B cell (primary cell): Measurements from ENCODE around the gene DIO2. TPM values are rescaled to one million over a fixed set of nuclear protein-coding genes. Genes with fewer than 3 reads are reported as not detected.

Experiments used
- ATAC-seq: fragments of 200-7000 bp; cut with Tn5 transposase; one replicate; pipeline ENCODE4 v1.10.0; 2021; ENCODE audit warnings: low read depth, mild to moderate bottlenecking, moderate number of reproducible peaks, moderate library complexity
- CTCF ChIA-PET: fragments of 350-600 bp; sonication (Branson Sonifier 250); formaldehyde crosslinking; loops from one replicate; lab custom pipeline; 2021; ENCODE audit warnings: antibody characterized with exemption, inconsistent platforms; lab: Charles Lee
- POLR2A ChIA-PET: fragments of 350-600 bp; sonication (Branson Sonifier 250); formaldehyde crosslinking; loops from one replicate; lab custom pipeline; 2021; ENCODE audit warnings: antibody characterized with exemption; lab: Charles Lee
- DNase-seq: peaks from one replicate; pipeline ENCODE4 v3.0.0; 2013
- H2AFZ ChIP-seq: 2 replicates; pipeline ENCODE4 v1.6.1; 2012; ENCODE audit warnings: mild to moderate bottlenecking, low read depth, low read length; ENCODE audit not compliant: insufficient read depth, poor library complexity, severe bottlenecking
- H3K27ac ChIP-seq, 2 donors: 1 replicate in 1 of 2; 2 replicates in 1 of 2; pipeline ENCODE4 v1.5.1; 2012 to 2013; ENCODE audit warnings: low read length in 2 of 2, mild to moderate bottlenecking in 2 of 2, moderate library complexity in 1 of 2
- H3K27me3 ChIP-seq, 4 experiments: fragments of 200-600 bp in 1 of 4; sonication (generic) in 1 of 4; replicated peaks in 1 of 4; 1 replicate in 2 of 4; 2 replicates in 2 of 4; pipeline versions ENCODE4 v1.6.1 to v1.7.0; 2013 to 2016; ENCODE audit warnings: low read length in 3 of 4, mild to moderate bottlenecking in 2 of 4, mixed read lengths in 1 of 4, moderate library complexity in 1 of 4; ENCODE audit not compliant: insufficient read depth in 4 of 4, control insufficient read depth in 3 of 4; ENCODE audit errors: control extremely low read depth in 1 of 4
- H3K36me3 ChIP-seq, 2 experiments: replicated peaks in 1 of 2; 1 replicate in 1 of 2; 2 replicates in 1 of 2; pipeline versions ENCODE4 v1.6.1 to v1.7.1; 2013; ENCODE audit warnings: low read length in 1 of 2; ENCODE audit not compliant: insufficient read depth in 2 of 2, control insufficient read depth in 1 of 2; ENCODE audit errors: control extremely low read depth in 1 of 2, extremely low read depth in 1 of 2
- H3K4me1 ChIP-seq, 2 donors: fragments of 200-600 bp in 1 of 2; sonication (generic) in 1 of 2; 1 replicate in 1 of 2; 2 replicates in 1 of 2; pipeline versions ENCODE4 v1.5.1 to v1.6.1; 2013 to 2017; ENCODE audit warnings: low read length in 2 of 2; ENCODE audit not compliant: control insufficient read depth in 2 of 2, insufficient read depth in 2 of 2
- H3K4me2 ChIP-seq: replicated peaks from 2 replicates; pipeline ENCODE3; 2012; ENCODE audit warnings: mild to moderate bottlenecking, low read depth, low read length; ENCODE audit not compliant: poor library complexity, severe bottlenecking
- H3K4me3 ChIP-seq, 5 experiments: fragments of 200-600 bp in 1 of 5; sonication (generic) in 1 of 5; 1 replicate in 3 of 5; 2 replicates in 2 of 5; pipeline versions ENCODE4 v1.5.1 to v1.7.0; 2011 to 2016; ENCODE audit warnings: low read length in 4 of 5, mild to moderate bottlenecking in 4 of 5, low read depth in 2 of 5, control low read depth in 1 of 5, moderate library complexity in 1 of 5; ENCODE audit not compliant: insufficient read depth in 1 of 5; ENCODE audit errors: control extremely low read depth in 1 of 5, extremely low read depth in 1 of 5
- H3K79me2 ChIP-seq: fragments of 200-600 bp; sonication (generic); one replicate; pipeline ENCODE4 v1.6.0; 2016; ENCODE audit warnings: low read length; ENCODE audit not compliant: control insufficient read depth, insufficient read depth
- H3K9ac ChIP-seq: fragments of 200-600 bp; sonication (generic); 2 replicates; pipeline ENCODE4 v1.6.1; 2017; ENCODE audit warnings: mild to moderate bottlenecking, low read length, moderate library complexity
- H3K9me3 ChIP-seq, 3 donors: one replicate each; pipeline versions ENCODE4 v1.6.1 to v1.7.1; 2013; ENCODE audit warnings: low read length in 2 of 3; ENCODE audit not compliant: control insufficient read depth in 2 of 3, insufficient read depth in 1 of 3; ENCODE audit errors: control extremely low read depth in 1 of 3
- H4K20me1 ChIP-seq: 2 replicates; pipeline ENCODE4 v1.6.0; 2012; ENCODE audit warnings: mild to moderate bottlenecking, low read length; ENCODE audit not compliant: insufficient read depth, control insufficient read depth, poor library complexity, severe bottlenecking
- H3K27ac Mint-ChIP-seq: one replicate; pipeline ENCODE4 v1.8.0; 2021; ENCODE audit warnings: mixed read lengths
- H3K27me3 Mint-ChIP-seq: one replicate; pipeline ENCODE4 v1.8.0; 2021; ENCODE audit warnings: mixed read lengths
- H3K4me1 Mint-ChIP-seq: one replicate; pipeline ENCODE4 v1.8.0; 2021; ENCODE audit warnings: mixed read lengths
- H3K4me3 Mint-ChIP-seq: one replicate; pipeline ENCODE4 v1.8.0; 2021; ENCODE audit warnings: mixed read lengths
- H3K9me3 Mint-ChIP-seq: one replicate; pipeline ENCODE4 v1.8.0; 2022; ENCODE audit warnings: mixed read lengths; ENCODE audit not compliant: insufficient read depth
- CTCF ChIP-seq: fragments of 200-600 bp; IDR thresholded peaks from one replicate; pipeline ENCODE4 v1.8.0; 2022; ENCODE audit warnings: antibody characterized with exemption, mild to moderate bottlenecking
- EZH2 ChIP-seq: IDR thresholded peaks from 2 replicates; pipeline ENCODE4 v1.6.1; 2012; ENCODE audit warnings: borderline replicate concordance, low read depth, mild to moderate bottlenecking, moderate library complexity, low read length; ENCODE audit not compliant: insufficient read depth, poor library complexity, severe bottlenecking
- WGBS: methylation state at CpG from one replicate; pipeline ENCODE4 v1.1.5; 2013; ENCODE audit warnings: missing lambda C conversion rate; ENCODE audit not compliant: insufficient coverage; 5-methylcytosine and 5-hydroxymethylcytosine counted together
- intact Hi-C: fragments of 100-400 bp; cut with micrococcal nuclease; formaldehyde crosslinking; loops from one replicate; pipeline ENCODE4 v1.10.0; 2022
- polyA plus RNA-seq: library from polyadenylated mRNA; depleted of rRNA; stranded (reverse); fragments of >200 nt; gene quantifications from 2 replicates; pipeline ENCODE4 v1.2.3, GENCODE V29; 2012
- total RNA-seq, 2 donors: library from RNA; stranded (reverse); fragments of 120-200 nt in 1 of 2; gene quantifications; 1 replicate in 1 of 2; 2 replicates in 1 of 2; pipeline versions ENCODE4 v1.2.3 to v1.2.4, GENCODE V29; 2013 to 2022

DIO2 gene
- total and polyA plus RNA-seq, 2 donors (not counting 1 experiment from before 2014, with no cell fraction given), result not detected

- Mint-ChIP-seq H3K9me3 (no peaks in the 10 kb centered on the region), H3K4me3 (no peak overlapping the region), H3K4me1 (no peaks in the 10 kb centered on the region), H3K27ac (no peak overlapping the region), H3K27me3 (no peaks in the 10 kb centered on the region)
- H3K4me2 ChIP-seq, result no peak overlapping the region
- peaks cover 0 to 7% (median 0%) of the 10 kb centered on the region in 3 donors for H3K9me3 ChIP-seq
- H3K27ac ChIP-seq, result no peak overlapping the region
- no peak for TF ChIP-seq EZH2
- no peak for TF ChIP-seq CTCF
- H2AFZ ChIP-seq, result no peak overlapping the region
- intact Hi-C loops, result no loop called here
- ATAC-seq, result no peak
- H3K4me1 ChIP-seq, result no peaks in the 10 kb centered on the region
- H4K20me1 ChIP-seq, result no peaks in the 10 kb centered on the region
- ChIA-PET CTCF (interaction anchor here (1.1 kb wide), 1 partner anchor 13 kb away, joined by 3 read pairs; no protein-coding TSS in a partner anchor), POLR2A (no interaction called here)
- no peaks in the 10 kb centered on the region for H3K79me2 ChIP-seq
- H3K27me3 ChIP-seq, result no peaks in the 10 kb centered on the region
- H3K4me3 ChIP-seq, result no peak overlapping the region
- no peaks in the 10 kb centered on the region for H3K36me3 ChIP-seq
- no peak for DNase-seq
- WGBS, result 95% methylated on average over 4 of the region's 6 CpGs
- H3K9ac ChIP-seq, result no peak overlapping the region
These were observed 22.7 kb downstream of the DIO2 start for GRCh38 chr14:80188571-80188970.

GRCh38 chr14:80186301-80186800 is 25.0 kb downstream of the DIO2 start:
- TF ChIP-seq EZH2 (no peak), CTCF (no peak)
- ChIA-PET POLR2A (no interaction called here), CTCF (no interaction called here)
- Histone ChIP-seq H3K9me3 (peaks cover 0 to 7% (median 0%) of the 10 kb centered on the region in 3 donors), H3K9ac (no peak overlapping the region), H4K20me1 (no peaks in the 10 kb centered on the region), H2AFZ (no peak overlapping the region), H3K27me3 (no peaks in the 10 kb centered on the region), H3K4me1 (no peaks in the 10 kb centered on the region), H3K79me2 (no peaks in the 10 kb centered on the region), H3K4me3 (no peak overlapping the region), H3K27ac (no peak overlapping the region), H3K4me2 (no peak overlapping the region), H3K36me3 (no peaks in the 10 kb centered on the region)
- DNase-seq, result no peak
- no peak overlapping the region for H3K4me3 Mint-ChIP-seq
- intact Hi-C loops, result no loop called here
- H3K27me3 Mint-ChIP-seq, result no peaks in the 10 kb centered on the region
- no peak overlapping the region for H3K27ac Mint-ChIP-seq
- H3K9me3 Mint-ChIP-seq, result no peaks in the 10 kb centered on the region
- no peak for ATAC-seq
- no peaks in the 10 kb centered on the region for H3K4me1 Mint-ChIP-seq
- no CpG with 5 or more reads among the region's 9 CpGs for WGBS
